Uterus (tissue), 4 donors: ENCODE measurements around the gene ARID2. TPM values are rescaled to one million over a fixed set of nuclear protein-coding genes. Genes with fewer than 3 reads are reported as not detected.

Source experiments
- DNase-seq, 2 donors: peaks; one replicate each; pipeline ENCODE4 v3.0.0-alpha.2; 2019 to 2020
- H3K27ac ChIP-seq, 2 donors: fragments of 200-600 bp; sonication (generic); 1 replicate in 1 of 2; 2 replicates in 1 of 2; pipeline ENCODE4 v1.5.1; 2016 to 2018
- H3K27me3 ChIP-seq, 2 donors: fragments of 200-600 bp; sonication (generic); one replicate each; pipeline ENCODE4 v1.5.1; 2018 to 2019; ENCODE audit warnings: control low read depth in 1 of 2
- H3K36me3 ChIP-seq, 2 donors: fragments of 200-600 bp; sonication (generic); one replicate each; pipeline ENCODE4 v1.5.1; 2019; ENCODE audit warnings: control low read depth in 1 of 2
- H3K4me1 ChIP-seq, 2 donors: fragments of 200-600 bp; sonication (generic); one replicate each; pipeline ENCODE4 v1.5.1; 2018 to 2019; ENCODE audit warnings: control low read depth in 1 of 2
- H3K4me3 ChIP-seq, 2 donors: fragments of 200-600 bp; sonication (generic); 1 replicate in 1 of 2; 2 replicates in 1 of 2; pipeline ENCODE4 v1.5.1; 2018 to 2019; ENCODE audit warnings: mild to moderate bottlenecking in 1 of 2
- H3K9me3 ChIP-seq, 2 donors: fragments of 200-600 bp; sonication (generic); one replicate each; pipeline ENCODE4 v1.5.1; 2019; ENCODE audit warnings: control low read depth in 1 of 2
- POLR2A ChIP-seq, 2 donors: fragments of 450-650 bp; IDR thresholded peaks; one replicate each; pipeline ENCODE4 v1.6.1; 2016; ENCODE audit warnings: antibody characterized with exemption in 2 of 2, mild to moderate bottlenecking in 1 of 2, moderate library complexity in 1 of 2
- intact Hi-C: fragments of 100-400 bp; cut with DNase I; formaldehyde crosslinking; loops from one replicate; pipeline ENCODE4 v1.15.1; 2023; ENCODE audit warnings: low total_unique reads
- total RNA-seq, 4 donors: library from RNA; depleted of rRNA in 3 of 4; stranded (reverse); fragments of >200 nt in 3 of 4; gene quantifications; one replicate each; pipeline versions ENCODE4 v1.1.0 to v1.2.4, GENCODE V29; 2014 to 2023
- TF ChIP-seq, protein P1 (sequence below), 4 experiments: fragments of 200-600 bp in 2 of 4; fragments of 450-650 bp in 2 of 4; sonication (generic) in 2 of 4; IDR thresholded peaks; one replicate each; pipeline ENCODE4 v1.5.1; 2016 to 2019; ENCODE audit warnings: antibody characterized with exemption in 4 of 4, mild to moderate bottlenecking in 2 of 4, moderate library complexity in 1 of 4
- donor health status: DM: yes; HTN: yes; CAD: no.

Gene ARID2, protein sequence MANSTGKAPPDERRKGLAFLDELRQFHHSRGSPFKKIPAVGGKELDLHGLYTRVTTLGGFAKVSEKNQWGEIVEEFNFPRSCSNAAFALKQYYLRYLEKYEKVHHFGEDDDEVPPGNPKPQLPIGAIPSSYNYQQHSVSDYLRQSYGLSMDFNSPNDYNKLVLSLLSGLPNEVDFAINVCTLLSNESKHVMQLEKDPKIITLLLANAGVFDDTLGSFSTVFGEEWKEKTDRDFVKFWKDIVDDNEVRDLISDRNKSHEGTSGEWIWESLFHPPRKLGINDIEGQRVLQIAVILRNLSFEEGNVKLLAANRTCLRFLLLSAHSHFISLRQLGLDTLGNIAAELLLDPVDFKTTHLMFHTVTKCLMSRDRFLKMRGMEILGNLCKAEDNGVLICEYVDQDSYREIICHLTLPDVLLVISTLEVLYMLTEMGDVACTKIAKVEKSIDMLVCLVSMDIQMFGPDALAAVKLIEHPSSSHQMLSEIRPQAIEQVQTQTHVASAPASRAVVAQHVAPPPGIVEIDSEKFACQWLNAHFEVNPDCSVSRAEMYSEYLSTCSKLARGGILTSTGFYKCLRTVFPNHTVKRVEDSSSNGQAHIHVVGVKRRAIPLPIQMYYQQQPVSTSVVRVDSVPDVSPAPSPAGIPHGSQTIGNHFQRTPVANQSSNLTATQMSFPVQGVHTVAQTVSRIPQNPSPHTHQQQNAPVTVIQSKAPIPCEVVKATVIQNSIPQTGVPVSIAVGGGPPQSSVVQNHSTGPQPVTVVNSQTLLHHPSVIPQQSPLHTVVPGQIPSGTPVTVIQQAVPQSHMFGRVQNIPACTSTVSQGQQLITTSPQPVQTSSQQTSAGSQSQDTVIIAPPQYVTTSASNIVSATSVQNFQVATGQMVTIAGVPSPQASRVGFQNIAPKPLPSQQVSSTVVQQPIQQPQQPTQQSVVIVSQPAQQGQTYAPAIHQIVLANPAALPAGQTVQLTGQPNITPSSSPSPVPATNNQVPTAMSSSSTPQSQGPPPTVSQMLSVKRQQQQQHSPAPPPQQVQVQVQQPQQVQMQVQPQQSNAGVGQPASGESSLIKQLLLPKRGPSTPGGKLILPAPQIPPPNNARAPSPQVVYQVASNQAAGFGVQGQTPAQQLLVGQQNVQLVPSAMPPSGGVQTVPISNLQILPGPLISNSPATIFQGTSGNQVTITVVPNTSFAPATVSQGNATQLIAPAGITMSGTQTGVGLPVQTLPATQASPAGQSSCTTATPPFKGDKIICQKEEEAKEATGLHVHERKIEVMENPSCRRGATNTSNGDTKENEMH (N-terminal part only)
- total RNA-seq = 100 to 1,000 TPM in 1 of 4 donors, 10 to 100 TPM in 3; 24.3 to 112 (median 56.8) TPM

DNA sequence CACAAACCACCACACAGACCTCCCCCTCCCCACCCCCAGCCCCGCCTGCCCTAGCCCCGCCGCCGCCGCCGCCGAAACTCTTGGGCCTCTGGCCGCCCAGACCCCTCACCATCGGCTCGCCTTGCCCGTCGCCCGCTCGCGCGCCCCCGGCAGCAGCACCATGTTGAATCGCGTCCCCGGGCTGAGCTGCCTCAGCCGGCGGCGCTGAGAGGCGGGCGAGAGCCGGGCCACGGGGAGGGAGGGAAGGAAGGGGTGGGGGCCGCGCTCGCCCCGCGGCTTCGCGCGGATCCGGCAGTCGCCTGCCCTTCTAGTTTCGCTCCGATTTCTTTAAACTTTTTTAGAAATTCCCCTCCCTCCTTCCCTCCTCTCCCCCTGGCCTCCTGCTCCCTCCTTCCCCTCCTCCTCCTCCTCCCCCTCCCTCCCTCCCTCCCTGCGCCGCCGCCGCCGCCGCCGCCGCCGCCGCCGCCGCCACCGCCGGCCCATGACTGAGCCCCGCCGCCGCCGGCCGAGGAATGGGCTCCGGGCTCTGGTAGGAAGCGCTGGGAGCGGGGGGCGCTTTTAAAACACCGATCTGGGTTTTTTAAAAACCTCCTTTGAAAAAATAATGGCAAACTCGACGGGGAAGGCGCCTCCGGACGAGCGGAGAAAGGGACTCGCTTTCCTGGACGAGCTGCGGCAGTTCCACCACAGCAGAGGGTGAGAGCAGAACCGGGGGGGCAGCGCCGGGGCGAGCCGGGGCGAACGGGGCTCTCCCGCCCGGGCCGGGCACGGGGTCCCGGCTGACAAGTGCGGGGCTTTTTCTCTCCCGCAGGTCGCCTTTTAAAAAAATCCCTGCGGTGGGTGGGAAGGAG, at the start of gene ARID2:
ARID2 (plus strand) TSS at position 474 of the 851 bp plus-strand sequence; CDS start at position 605, 131 bp downstream.
- Histone ChIP-seq H3K27me3 (no peaks in the 10 kb centered on the region), H3K9me3 (no peaks in the 10 kb centered on the region), H3K4me1 (peaks cover 0 to 19% of the 10 kb centered on the region in 2 donors), H3K27ac (peak within 1 kb of the TSS; percentile 99 to 100), H3K4me3 (peak within 1 kb of the TSS; percentile 83 to 93), H3K36me3 (no peaks in the 10 kb centered on the region)
- TF ChIP-seq POLR2A (IDR thresholded peaks at IDR 0.05) = no peak
- TF ChIP-seq, protein P1, sequence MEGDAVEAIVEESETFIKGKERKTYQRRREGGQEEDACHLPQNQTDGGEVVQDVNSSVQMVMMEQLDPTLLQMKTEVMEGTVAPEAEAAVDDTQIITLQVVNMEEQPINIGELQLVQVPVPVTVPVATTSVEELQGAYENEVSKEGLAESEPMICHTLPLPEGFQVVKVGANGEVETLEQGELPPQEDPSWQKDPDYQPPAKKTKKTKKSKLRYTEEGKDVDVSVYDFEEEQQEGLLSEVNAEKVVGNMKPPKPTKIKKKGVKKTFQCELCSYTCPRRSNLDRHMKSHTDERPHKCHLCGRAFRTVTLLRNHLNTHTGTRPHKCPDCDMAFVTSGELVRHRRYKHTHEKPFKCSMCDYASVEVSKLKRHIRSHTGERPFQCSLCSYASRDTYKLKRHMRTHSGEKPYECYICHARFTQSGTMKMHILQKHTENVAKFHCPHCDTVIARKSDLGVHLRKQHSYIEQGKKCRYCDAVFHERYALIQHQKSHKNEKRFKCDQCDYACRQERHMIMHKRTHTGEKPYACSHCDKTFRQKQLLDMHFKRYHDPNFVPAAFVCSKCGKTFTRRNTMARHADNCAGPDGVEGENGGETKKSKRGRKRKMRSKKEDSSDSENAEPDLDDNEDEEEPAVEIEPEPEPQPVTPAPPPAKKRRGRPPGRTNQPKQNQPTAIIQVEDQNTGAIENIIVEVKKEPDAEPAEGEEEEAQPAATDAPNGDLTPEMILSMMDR (IDR thresholded peaks at IDR 0.05) = peak in 1 of 4 experiments; percentile 4
- DNase-seq = peak; percentile 68 to 69
- intact Hi-C loops = no loop called here

DNA sequence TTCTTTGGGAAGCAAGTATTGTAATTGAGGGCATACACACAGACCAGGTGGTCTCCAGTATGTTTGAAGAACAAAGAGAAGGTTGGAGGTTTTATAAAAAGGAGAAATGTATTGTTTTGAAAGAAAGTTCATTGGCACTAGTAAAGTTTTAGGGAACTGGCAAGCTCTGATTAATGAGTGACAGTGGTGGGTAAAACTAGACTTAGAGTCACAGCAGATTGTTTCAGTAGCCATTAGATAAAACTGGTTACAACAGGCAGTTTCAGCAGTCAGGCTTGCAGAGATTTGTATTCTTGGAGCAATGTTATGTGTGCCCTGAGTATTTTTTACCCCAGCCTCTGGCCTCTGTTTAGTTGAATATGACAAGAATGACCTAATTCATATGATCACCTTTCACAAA, 49.1 kb upstream of the ARID2 start:
- no peak for TF ChIP-seq POLR2A (IDR thresholded peaks at IDR 0.05)
- TF ChIP-seq, protein P1 (IDR thresholded peaks at IDR 0.05) = no peak
- Histone ChIP-seq H3K9me3 (no peaks in the 10 kb centered on the region), H3K27ac (no peak overlapping the region), H3K36me3 (no peaks in the 10 kb centered on the region), H3K27me3 (no peaks in the 10 kb centered on the region), H3K4me3 (no peak overlapping the region), H3K4me1 (no peaks in the 10 kb centered on the region)
- no peak for DNase-seq
- intact Hi-C loops = no loop called here

DNA sequence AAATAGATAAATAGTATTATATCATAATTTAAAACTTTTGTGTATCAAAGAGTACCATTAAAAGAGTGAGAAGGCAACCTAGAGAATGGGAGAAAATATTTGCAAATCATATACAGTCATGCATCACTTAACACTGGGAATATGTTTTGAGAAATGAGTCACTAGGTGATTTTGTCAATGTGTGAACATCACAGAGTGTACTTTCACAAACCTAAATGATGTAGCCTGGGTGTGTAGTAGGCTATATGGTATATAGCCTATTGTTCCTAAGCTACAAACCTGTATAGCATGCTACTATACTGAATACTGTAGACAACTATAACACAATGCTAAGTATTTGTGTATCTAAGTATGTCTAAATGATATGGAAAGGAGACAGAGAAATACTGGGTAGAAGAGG, 48.0 kb upstream of the ARID2 start:
- TF ChIP-seq, protein P1 (IDR thresholded peaks at IDR 0.05) = no peak
- no peak for TF ChIP-seq POLR2A (IDR thresholded peaks at IDR 0.05)
- Histone ChIP-seq H3K36me3 (no peaks in the 10 kb centered on the region), H3K9me3 (no peaks in the 10 kb centered on the region), H3K27me3 (no peaks in the 10 kb centered on the region), H3K4me1 (no peaks in the 10 kb centered on the region), H3K27ac (no peak overlapping the region), H3K4me3 (no peak overlapping the region)
- intact Hi-C loops = no loop called here
- no peak for DNase-seq

DNA sequence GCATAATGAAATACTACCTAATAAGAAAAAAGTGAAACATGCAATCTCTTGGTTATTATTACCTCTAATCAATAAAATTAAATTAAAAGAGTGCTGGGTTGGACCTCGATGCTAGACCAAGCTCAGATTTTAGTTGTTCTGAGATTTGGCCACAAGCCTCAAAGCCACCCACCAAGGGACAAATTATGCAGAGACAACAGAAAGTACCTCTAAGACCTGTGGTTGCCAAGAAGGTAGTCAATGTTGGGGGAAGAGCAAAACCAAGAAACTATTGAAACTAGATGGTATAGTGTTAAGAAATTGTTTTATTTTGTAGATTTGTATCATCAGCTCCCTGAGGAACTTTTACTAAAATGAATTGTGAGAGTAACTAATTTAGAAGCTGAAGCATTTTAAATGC, 43.8 kb upstream of the ARID2 start:
- intact Hi-C loops = no loop called here
- Histone ChIP-seq H3K27ac (no peak overlapping the region), H3K4me3 (no peak overlapping the region), H3K27me3 (no peaks in the 10 kb centered on the region), H3K4me1 (no peaks in the 10 kb centered on the region), H3K9me3 (no peaks in the 10 kb centered on the region), H3K36me3 (no peaks in the 10 kb centered on the region)
- DNase-seq = no peak
- TF ChIP-seq, protein P1 (IDR thresholded peaks at IDR 0.05) = no peak
- TF ChIP-seq POLR2A (IDR thresholded peaks at IDR 0.05) = no peak
